Measurements from ENCODE around the gene ZNF169. TPM values are rescaled to one million over a fixed set of nuclear protein-coding genes. Genes with fewer than 3 reads are reported as not detected.
A peak's percentile ranks its signal among the peaks of the same experiment; 100 is the strongest.
"Not testable (repeated sequence)": the region's sequence is repeated elsewhere in the genome, so short reads cannot be mapped to it uniquely, and the experiment has no call there.

The ZNF169 gene
- total RNA-seq, result 10 to 100 TPM in 2 of 4 donors, 1 to 10 TPM in 2; 1.9 to 18.6 (median 10.3) TPM

DNA sequence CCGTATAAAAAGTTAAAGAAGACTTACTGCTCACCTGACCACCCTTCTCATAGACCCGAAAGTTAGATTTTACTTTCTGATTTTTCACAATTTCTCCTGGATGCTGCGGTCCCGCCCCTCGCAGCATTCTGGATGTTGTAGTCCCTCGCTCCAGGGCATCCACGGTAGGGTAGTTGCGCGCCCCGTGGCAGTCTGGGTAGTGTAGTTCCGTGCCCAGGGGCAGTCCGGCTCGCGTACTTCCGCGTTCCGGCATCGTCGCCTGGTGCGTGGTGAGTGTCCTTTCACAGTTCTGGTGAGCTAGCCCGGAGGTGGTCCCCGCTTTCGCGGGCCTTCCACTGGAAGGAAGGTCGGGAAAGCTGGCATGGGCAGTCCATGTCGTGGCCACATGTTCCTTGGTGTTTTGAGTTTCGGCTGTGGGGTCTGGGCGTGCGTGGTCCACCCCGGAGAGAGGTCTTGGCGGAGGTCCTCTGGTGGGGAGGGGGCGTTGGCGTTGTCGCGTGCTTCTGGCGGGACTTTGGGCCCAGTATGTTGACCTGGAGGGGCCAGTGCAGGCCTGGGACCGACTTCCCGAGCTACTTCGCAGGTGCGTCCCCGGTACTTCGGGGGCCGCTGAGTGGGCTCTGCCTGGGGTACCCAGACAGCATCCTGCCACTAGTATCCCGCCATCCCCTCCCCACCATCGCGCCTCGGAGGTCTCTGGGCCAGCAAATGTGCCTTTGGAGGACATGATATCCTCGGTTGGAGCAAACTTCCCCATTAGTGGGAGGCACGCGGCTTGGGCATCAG lies at the start of gene ZNF169:
ZNF169 (plus strand) TSS at position 222 of the 786 bp plus-strand sequence. CDS start 19,515 bp downstream, outside the sequence.
- peak; percentile 99 for ATAC-seq (ENCODE audit: low FRiP score)
- DNase-seq (ENCODE audit: low spot score), result peak; percentile 83
- TF ChIP-seq CTCF (IDR thresholded peaks at IDR 0.05), result no peak

GRCh38 chr9:94210616-94211603 lies 48.2 kb upstream of the ZNF169 start:
- no peak for ATAC-seq (ENCODE audit: low FRiP score)
- no peak for TF ChIP-seq CTCF (IDR thresholded peaks at IDR 0.05)
- DNase-seq (ENCODE audit: low spot score), result no peak

GRCh38 chr9:94212091-94212490 lies 47.0 kb upstream of the ZNF169 start:
- no peak for ATAC-seq (ENCODE audit: low FRiP score)
- TF ChIP-seq CTCF (IDR thresholded peaks at IDR 0.05), result no peak
- DNase-seq (ENCODE audit: low spot score), result no peak

DNA sequence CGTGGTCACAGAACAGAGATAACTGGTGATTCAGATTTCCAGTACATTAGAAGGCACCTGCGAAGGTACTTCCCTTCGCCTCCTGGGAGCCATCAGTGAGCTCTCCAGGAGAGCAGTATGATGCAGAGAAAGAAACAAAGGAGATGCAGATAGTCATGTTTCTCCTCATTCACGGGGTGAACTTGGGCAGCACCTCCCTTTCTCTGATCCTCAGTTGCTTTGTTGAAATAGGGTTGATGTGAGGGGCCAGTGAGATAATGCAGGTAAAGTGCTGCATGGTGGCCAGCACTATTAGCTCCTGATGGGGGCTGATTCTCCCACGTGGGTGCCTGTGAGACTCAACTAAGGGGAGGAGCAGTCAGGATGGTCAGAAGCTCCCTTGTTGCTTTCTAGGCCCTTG lies 46.6 kb upstream of the ZNF169 start:
- TF ChIP-seq CTCF (IDR thresholded peaks at IDR 0.05), result no peak
- ATAC-seq (ENCODE audit: low FRiP score), result no peak

DNA sequence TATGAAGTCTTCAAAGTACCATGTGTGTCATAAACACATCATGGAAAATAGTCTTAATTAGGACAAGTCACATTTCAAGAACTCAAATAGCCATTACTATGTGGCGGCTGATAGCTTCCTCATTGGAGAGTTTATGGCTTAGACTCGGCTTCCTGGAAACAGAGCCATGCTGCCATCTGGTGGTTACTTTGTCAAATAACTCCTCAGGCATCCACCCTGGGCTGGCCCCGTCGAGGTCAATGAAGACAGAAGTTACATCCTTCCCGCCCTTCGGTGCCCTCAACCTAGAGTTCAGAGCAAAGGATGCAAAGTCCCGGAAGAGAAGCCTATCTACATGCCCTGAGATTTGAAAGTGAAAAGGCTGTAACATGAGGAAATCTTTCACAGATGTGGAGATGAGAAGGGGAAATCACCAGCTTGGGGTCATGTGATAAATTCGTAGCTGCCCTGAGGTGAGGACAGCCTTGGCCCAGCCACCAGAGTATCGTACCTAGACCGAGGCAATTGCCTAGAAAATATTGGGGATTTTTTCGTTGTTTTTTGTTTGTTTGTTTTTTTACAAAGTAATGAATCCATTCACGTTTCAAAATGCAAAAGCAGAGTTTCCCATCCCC lies 45.5 kb upstream of the ZNF169 start:
- ATAC-seq (ENCODE audit: low FRiP score), result peak; percentile 83
- peak; percentile 54 for DNase-seq (ENCODE audit: low spot score)
- TF ChIP-seq CTCF (IDR thresholded peaks at IDR 0.05), result peak in 1 of 3 donors; percentile 91

More for the DNA sequence above, 46.6 kb upstream of the ZNF169 start:
- no peak for DNase-seq (ENCODE audit: low spot score)

DNA sequence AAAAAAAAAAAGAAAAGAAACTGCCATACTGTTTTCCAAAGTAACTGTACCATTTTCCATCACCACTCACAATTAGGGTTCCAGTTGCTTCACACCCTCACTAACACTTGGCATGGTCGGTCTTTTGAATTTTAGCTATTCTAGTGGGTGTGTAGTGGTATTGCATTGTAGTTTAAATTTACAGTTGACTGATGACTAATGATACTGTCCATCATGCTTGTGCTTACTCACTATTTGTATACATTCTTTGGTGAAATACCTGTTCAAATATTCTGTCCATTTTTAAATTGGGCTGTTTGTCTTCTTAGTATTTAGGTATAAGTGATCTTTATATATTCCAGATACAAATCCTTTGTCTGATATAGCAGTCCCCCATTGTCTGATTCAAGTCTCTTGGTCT lies 36.2 kb upstream of the ZNF169 start:
- no peak for TF ChIP-seq CTCF (IDR thresholded peaks at IDR 0.05)
- ATAC-seq (ENCODE audit: low FRiP score) (no peak), DNase-seq (ENCODE audit: low spot score) (no peak)

GRCh38 chr9:94225413-94225812 lies 33.7 kb upstream of the ZNF169 start:
- DNase-seq (ENCODE audit: low spot score); ATAC-seq (ENCODE audit: low FRiP score): not testable (repeated sequence)

All from omental fat pad (tissue), 4 donors.